ENCODE measurements around the gene MFRP. TPM values are rescaled to one million over a fixed set of nuclear protein-coding genes. Genes with fewer than 3 reads are reported as not detected.

The MFRP gene
- polyA plus RNA-seq, 1 of the 3 experiments (the other 2 are of a cell fraction) = not detected

DNA sequence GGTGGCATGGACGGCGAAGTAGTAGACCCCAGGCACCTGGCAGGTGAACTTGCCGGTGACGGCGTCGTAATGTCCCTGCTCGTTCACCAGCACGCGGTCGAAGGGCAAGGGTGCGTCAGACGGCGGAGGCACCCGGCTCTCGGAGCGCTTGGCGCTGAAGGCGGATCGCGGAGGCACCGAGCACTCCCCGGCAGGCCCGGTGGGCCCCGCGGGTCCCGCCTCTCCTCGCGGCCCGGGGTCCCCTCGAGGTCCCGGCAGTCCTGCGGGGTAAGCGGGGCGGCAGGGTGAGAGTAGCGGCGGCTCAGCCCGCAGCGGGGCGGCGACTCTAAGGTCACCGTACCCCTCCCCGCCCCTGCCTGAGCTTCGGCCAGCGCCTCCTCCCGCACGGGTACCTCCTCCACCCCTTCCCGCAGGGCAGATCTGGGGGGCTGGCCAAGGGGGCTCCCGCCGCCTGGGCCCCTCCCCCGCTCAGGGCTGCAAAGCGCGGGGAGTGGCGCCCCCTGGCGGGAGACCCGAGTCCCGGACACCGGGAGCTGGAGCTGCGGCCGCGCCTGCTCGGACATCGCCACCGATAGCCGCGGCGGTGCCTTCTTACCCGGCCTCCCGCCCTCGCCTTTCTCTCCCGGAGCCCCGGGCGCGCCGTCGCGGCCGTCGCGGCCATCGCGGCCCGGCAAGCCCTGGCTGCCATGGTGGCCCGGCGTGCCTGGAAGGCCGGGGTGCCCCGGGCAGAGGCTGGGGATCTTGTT is 6.7 kb downstream of the MFRP start:
- Histone ChIP-seq H3K27ac (ENCODE audit: low read depth in 2 of 2, low read length in 1 of 2) (no peak overlapping the region; a peak in 1 of 4 replicates), H3K4me1 (ENCODE audit: control insufficient read depth in 1 of 2, insufficient read depth in 2 of 2, low read depth in 1 of 2, low read length in 1 of 2) (peaks cover 16 to 41% of the 10 kb centered on the region in 2 experiments; a peak in 3 of 4 replicates), H3K9me2 (no peaks in the 10 kb centered on the region), H2AFZ (ENCODE audit: low read depth) (0 out of 2 replicates have a peak overlapping the region, but pooled peaks have one; percentile 63), H3K36me3 (replicated peaks in 1 of 2; ENCODE audit: control insufficient read depth in 1 of 2, insufficient read depth in 2 of 2, low read length in 1 of 2) (peaks cover 0 to 12% of the 10 kb centered on the region in 2 experiments), H4K20me1 (ENCODE audit: insufficient read depth) (no peaks in the 10 kb centered on the region), H3K79me2 (ENCODE audit: insufficient read depth) (peaks cover 28% of the 10 kb centered on the region), H3K9me3 (no peaks in the 10 kb centered on the region), H3F3A (replicated peaks; ENCODE audit: insufficient read depth) (peaks cover 6% of the 10 kb centered on the region), H3K27me3 (ENCODE audit: insufficient read depth) (no peaks in the 10 kb centered on the region), H3K4me2 (peak overlapping the region; percentile 63; the same call in 1 of the 2 replicates), H3K4me3 (ENCODE audit: low read depth in 2 of 2, low read length in 1 of 2) (peak overlapping the region; percentile 37 to 49; a peak in 3 of 4 replicates), H3K9ac (no peak overlapping the region)
- CTCF ChIA-PET = interaction anchor here (0.5 to 8.6 kb wide), 47 partner anchors 8 to 1195 kb away, joined by 3 to 191 read pairs (median 4); partner anchors contain the start of genes CBL, HMBS, MCAM and MFRP
- 80% methylated on average over 14 of the region's 86 CpGs for WGBS (ENCODE audit: low lambda C conversion rate)
- POLR2A ChIA-PET = interaction anchor here (1.8 to 2.5 kb wide), 2 partner anchors 34 to 135 kb away, joined by 5 to 7 read pairs; no protein-coding TSS in a partner anchor
- peak; percentile 95 for DNase-seq
- TF ChIP-seq TAF1 (IDR thresholded peaks at IDR 0.05; ENCODE audit: borderline replicate concordance, low read depth, low read length) = no peak
- no peak for TF ChIP-seq POLR2AphosphoS5 (IDR thresholded peaks at IDR 0.05; ENCODE audit: low read depth, low read length)
- TF ChIP-seq, protein P1, sequence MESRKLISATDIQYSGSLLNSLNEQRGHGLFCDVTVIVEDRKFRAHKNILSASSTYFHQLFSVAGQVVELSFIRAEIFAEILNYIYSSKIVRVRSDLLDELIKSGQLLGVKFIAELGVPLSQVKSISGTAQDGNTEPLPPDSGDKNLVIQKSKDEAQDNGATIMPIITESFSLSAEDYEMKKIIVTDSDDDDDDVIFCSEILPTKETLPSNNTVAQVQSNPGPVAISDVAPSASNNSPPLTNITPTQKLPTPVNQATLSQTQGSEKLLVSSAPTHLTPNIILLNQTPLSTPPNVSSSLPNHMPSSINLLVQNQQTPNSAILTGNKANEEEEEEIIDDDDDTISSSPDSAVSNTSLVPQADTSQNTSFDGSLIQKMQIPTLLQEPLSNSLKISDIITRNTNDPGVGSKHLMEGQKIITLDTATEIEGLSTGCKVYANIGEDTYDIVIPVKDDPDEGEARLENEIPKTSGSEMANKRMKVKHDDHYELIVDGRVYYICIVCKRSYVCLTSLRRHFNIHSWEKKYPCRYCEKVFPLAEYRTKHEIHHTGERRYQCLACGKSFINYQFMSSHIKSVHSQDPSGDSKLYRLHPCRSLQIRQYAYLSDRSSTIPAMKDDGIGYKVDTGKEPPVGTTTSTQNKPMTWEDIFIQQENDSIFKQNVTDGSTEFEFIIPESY (IDR thresholded peaks at IDR 0.05; ENCODE audit: borderline replicate concordance, low read depth) = no peak
- no peak for TF ChIP-seq RCOR1 (IDR thresholded peaks at IDR 0.05; ENCODE audit: low read length)
- no peak for TF ChIP-seq FOSL2 (IDR thresholded peaks at IDR 0.05; ENCODE audit: borderline replicate concordance, low read depth)
- TF ChIP-seq FOXJ3 (CRISPR knock-in tag; IDR thresholded peaks at IDR 0.05) = no peak
- TF ChIP-seq, protein P2, sequence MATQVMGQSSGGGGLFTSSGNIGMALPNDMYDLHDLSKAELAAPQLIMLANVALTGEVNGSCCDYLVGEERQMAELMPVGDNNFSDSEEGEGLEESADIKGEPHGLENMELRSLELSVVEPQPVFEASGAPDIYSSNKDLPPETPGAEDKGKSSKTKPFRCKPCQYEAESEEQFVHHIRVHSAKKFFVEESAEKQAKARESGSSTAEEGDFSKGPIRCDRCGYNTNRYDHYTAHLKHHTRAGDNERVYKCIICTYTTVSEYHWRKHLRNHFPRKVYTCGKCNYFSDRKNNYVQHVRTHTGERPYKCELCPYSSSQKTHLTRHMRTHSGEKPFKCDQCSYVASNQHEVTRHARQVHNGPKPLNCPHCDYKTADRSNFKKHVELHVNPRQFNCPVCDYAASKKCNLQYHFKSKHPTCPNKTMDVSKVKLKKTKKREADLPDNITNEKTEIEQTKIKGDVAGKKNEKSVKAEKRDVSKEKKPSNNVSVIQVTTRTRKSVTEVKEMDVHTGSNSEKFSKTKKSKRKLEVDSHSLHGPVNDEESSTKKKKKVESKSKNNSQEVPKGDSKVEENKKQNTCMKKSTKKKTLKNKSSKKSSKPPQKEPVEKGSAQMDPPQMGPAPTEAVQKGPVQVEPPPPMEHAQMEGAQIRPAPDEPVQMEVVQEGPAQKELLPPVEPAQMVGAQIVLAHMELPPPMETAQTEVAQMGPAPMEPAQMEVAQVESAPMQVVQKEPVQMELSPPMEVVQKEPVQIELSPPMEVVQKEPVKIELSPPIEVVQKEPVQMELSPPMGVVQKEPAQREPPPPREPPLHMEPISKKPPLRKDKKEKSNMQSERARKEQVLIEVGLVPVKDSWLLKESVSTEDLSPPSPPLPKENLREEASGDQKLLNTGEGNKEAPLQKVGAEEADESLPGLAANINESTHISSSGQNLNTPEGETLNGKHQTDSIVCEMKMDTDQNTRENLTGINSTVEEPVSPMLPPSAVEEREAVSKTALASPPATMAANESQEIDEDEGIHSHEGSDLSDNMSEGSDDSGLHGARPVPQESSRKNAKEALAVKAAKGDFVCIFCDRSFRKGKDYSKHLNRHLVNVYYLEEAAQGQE (IDR thresholded peaks at IDR 0.05; ENCODE audit: low read depth, low read length) = no peak
- TF ChIP-seq GABPA (IDR thresholded peaks at IDR 0.05; ENCODE audit: low read depth) = no peak
- no peak for TF ChIP-seq JUND (IDR thresholded peaks at IDR 0.05)
- TF ChIP-seq SIN3A (IDR thresholded peaks at IDR 0.05; ENCODE audit: borderline replicate concordance, low read depth, low read length) = no peak
- no peak for TF ChIP-seq FOXM1 (IDR thresholded peaks at IDR 0.05; ENCODE audit: low read depth)
- no peak for TF ChIP-seq GATA2 (CRISPR knock-in tag; IDR thresholded peaks at IDR 0.05)
- TF ChIP-seq, protein P3, sequence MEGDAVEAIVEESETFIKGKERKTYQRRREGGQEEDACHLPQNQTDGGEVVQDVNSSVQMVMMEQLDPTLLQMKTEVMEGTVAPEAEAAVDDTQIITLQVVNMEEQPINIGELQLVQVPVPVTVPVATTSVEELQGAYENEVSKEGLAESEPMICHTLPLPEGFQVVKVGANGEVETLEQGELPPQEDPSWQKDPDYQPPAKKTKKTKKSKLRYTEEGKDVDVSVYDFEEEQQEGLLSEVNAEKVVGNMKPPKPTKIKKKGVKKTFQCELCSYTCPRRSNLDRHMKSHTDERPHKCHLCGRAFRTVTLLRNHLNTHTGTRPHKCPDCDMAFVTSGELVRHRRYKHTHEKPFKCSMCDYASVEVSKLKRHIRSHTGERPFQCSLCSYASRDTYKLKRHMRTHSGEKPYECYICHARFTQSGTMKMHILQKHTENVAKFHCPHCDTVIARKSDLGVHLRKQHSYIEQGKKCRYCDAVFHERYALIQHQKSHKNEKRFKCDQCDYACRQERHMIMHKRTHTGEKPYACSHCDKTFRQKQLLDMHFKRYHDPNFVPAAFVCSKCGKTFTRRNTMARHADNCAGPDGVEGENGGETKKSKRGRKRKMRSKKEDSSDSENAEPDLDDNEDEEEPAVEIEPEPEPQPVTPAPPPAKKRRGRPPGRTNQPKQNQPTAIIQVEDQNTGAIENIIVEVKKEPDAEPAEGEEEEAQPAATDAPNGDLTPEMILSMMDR (IDR thresholded peaks at IDR 0.05) = peak; percentile 75
- TF ChIP-seq EP300 (IDR thresholded peaks at IDR 0.05; ENCODE audit: borderline replicate concordance in 1 of 2, low read depth in 1 of 2, low read length in 1 of 2) = no peak
- no peak for TF ChIP-seq TEAD4 (IDR thresholded peaks at IDR 0.05; ENCODE audit: borderline replicate concordance, insufficient read depth)
- peak; percentile 68 for TF ChIP-seq CHD2 (IDR thresholded peaks at IDR 0.05; ENCODE audit: low read length, partially characterized antibody)
- TF ChIP-seq TCF12 (IDR thresholded peaks at IDR 0.05) = no peak
- peak; percentile 44; the same call in 1 of the 2 replicates for TF ChIP-seq RAD21 (IDR thresholded peaks at IDR 0.05; ENCODE audit: low read length)
- TF ChIP-seq, protein P4, sequence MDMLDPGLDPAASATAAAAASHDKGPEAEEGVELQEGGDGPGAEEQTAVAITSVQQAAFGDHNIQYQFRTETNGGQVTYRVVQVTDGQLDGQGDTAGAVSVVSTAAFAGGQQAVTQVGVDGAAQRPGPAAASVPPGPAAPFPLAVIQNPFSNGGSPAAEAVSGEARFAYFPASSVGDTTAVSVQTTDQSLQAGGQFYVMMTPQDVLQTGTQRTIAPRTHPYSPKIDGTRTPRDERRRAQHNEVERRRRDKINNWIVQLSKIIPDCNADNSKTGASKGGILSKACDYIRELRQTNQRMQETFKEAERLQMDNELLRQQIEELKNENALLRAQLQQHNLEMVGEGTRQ (IDR thresholded peaks at IDR 0.05; ENCODE audit: borderline replicate concordance, low read depth, low read length) = no peak
- TF ChIP-seq, protein P5, sequence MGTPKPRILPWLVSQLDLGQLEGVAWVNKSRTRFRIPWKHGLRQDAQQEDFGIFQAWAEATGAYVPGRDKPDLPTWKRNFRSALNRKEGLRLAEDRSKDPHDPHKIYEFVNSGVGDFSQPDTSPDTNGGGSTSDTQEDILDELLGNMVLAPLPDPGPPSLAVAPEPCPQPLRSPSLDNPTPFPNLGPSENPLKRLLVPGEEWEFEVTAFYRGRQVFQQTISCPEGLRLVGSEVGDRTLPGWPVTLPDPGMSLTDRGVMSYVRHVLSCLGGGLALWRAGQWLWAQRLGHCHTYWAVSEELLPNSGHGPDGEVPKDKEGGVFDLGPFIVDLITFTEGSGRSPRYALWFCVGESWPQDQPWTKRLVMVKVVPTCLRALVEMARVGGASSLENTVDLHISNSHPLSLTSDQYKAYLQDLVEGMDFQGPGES (IDR thresholded peaks at IDR 0.05; ENCODE audit: low read depth, low read length) = no peak
- TF ChIP-seq, protein P6, sequence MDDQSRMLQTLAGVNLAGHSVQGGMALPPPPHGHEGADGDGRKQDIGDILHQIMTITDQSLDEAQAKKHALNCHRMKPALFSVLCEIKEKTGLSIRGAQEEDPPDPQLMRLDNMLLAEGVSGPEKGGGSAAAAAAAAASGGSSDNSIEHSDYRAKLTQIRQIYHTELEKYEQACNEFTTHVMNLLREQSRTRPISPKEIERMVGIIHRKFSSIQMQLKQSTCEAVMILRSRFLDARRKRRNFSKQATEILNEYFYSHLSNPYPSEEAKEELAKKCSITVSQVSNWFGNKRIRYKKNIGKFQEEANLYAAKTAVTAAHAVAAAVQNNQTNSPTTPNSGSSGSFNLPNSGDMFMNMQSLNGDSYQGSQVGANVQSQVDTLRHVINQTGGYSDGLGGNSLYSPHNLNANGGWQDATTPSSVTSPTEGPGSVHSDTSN (IDR thresholded peaks at IDR 0.05) = no peak
